ENCODE results near the gene SATB2.

DNA sequence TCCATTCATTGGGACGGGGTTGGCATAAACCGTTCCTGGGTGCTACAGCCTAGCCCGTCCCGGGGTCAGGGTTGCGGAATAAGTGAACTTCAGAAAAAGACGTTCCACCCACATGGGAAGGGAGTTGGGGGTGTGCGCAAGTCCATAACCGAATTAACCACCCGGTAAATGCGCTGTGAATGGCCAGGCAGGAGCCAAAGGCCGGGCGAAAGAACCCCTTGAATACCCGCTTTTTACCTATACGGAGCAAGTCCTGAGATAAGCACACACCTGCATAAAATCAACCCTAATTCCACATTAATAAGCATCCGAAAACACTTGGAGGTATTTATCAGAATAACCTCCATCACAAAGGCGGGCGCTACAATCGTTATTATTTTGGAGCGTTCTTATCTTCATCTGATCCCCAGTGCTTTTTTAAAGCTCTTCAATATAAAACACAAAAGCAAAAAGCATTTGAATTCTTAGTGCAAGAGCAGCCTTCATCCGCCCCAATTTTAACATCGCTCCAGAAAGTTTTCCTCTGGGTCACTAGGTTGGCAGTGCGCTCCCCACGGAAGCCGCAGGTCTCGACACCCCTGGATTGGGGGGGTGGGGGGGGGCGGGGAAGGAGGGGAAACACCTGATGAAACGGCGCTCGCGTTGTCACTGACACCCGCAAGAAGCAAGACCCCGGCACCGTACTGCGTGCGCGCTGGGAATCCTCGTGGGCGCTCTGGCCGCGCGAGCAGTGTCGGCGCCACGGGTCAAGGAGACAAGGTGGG, 1.2 kb downstream of the SATB2 start:
- TF ChIP-seq, protein P1, sequence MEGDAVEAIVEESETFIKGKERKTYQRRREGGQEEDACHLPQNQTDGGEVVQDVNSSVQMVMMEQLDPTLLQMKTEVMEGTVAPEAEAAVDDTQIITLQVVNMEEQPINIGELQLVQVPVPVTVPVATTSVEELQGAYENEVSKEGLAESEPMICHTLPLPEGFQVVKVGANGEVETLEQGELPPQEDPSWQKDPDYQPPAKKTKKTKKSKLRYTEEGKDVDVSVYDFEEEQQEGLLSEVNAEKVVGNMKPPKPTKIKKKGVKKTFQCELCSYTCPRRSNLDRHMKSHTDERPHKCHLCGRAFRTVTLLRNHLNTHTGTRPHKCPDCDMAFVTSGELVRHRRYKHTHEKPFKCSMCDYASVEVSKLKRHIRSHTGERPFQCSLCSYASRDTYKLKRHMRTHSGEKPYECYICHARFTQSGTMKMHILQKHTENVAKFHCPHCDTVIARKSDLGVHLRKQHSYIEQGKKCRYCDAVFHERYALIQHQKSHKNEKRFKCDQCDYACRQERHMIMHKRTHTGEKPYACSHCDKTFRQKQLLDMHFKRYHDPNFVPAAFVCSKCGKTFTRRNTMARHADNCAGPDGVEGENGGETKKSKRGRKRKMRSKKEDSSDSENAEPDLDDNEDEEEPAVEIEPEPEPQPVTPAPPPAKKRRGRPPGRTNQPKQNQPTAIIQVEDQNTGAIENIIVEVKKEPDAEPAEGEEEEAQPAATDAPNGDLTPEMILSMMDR (IDR thresholded peaks at IDR 0.05; ENCODE audit: low read length) = no peak
- TF ChIP-seq EZH2 (IDR thresholded peaks at IDR 0.05; ENCODE audit: borderline replicate concordance, low read length) = no peak

Measured in OCI-LY1 (cell line).